Endodermal cell (in vitro differentiated cells): ENCODE data around the gene ZBTB47. TPM values are rescaled to one million over a fixed set of nuclear protein-coding genes. Genes with fewer than 3 reads are reported as not detected.
A peak's percentile ranks its signal among the peaks of the same experiment; 100 is the strongest.

Experiments used
- DNase-seq: peaks from one replicate; pipeline ENCODE4 v3.0.0-alpha.2; 2017
- H3K27ac ChIP-seq: 2 replicates; pipeline ENCODE4 v1.5.1; 2013; ENCODE audit warnings: mild to moderate bottlenecking, low read depth, low read length, moderate library complexity
- H3K27me3 ChIP-seq: 2 replicates; pipeline ENCODE4 v1.6.1; 2013; ENCODE audit warnings: mild to moderate bottlenecking, low read length, moderate library complexity; ENCODE audit not compliant: insufficient read depth, control insufficient read depth, poor library complexity, severe bottlenecking
- H3K36me3 ChIP-seq: 2 replicates; pipeline ENCODE4 v1.7.0; 2013; ENCODE audit warnings: mild to moderate bottlenecking, low read length, moderate library complexity; ENCODE audit not compliant: control insufficient read depth, insufficient read depth
- H3K4me1 ChIP-seq: one replicate; pipeline ENCODE4 v1.7.0; 2013; ENCODE audit warnings: low read length; ENCODE audit not compliant: control insufficient read depth, insufficient read depth
- H3K4me3 ChIP-seq: 2 replicates; pipeline ENCODE4 v1.5.1; 2013; ENCODE audit warnings: mild to moderate bottlenecking, low read length, moderate library complexity
- H3K9ac ChIP-seq: 2 replicates; pipeline ENCODE4 v1.6.1; 2013; ENCODE audit warnings: mild to moderate bottlenecking, low read length, moderate library complexity; ENCODE audit not compliant: poor library complexity, severe bottlenecking; ENCODE audit errors: extremely low read depth
- H3K9me3 ChIP-seq: 2 replicates; pipeline ENCODE4 v1.6.1; 2013; ENCODE audit warnings: mild to moderate bottlenecking, low read length, moderate library complexity; ENCODE audit not compliant: control insufficient read depth
- H3K27ac Mint-ChIP-seq: 2 replicates; pipeline ENCODE4 v1.8.0; 2020; ENCODE audit warnings: mixed read lengths
- H3K27me3 Mint-ChIP-seq: 2 replicates; pipeline ENCODE4 v1.8.0; 2021; ENCODE audit warnings: mild to moderate bottlenecking, mixed read lengths; ENCODE audit not compliant: insufficient read depth
- H3K36me3 Mint-ChIP-seq: 2 replicates; pipeline ENCODE4 v1.8.0; 2020; ENCODE audit warnings: low read depth, mixed read lengths
- H3K4me1 Mint-ChIP-seq: 2 replicates; pipeline ENCODE4 v1.8.0; 2020; ENCODE audit warnings: mixed read lengths
- H3K4me3 Mint-ChIP-seq: 2 replicates; pipeline ENCODE4 v1.8.0; 2020; ENCODE audit warnings: mild to moderate bottlenecking, moderate library complexity, mixed read lengths
- H3K9me3 Mint-ChIP-seq: 2 replicates; pipeline ENCODE4 v1.8.0; 2020; ENCODE audit warnings: mild to moderate bottlenecking, mixed read lengths
- WGBS, 2 experiments: methylation state at CpG; one replicate each; pipeline versions ENCODE4 v1.1.5 to v1.1.7; 2013; ENCODE audit warnings: missing lambda C conversion rate in 2 of 2, mixed read lengths in 1 of 2; ENCODE audit not compliant: insufficient coverage in 1 of 2, insufficient read length in 1 of 2; 5-methylcytosine and 5-hydroxymethylcytosine counted together
- total RNA-seq, 2 donors: library from RNA; stranded (reverse); fragmentation: NEBNext Ultra II Directional in 1 of 2; extraction: Animal tissue kit (Norgen Biotek cat#: 25700) in 1 of 2; gene quantifications; 2 replicates in 1 of 2; 3 replicates in 1 of 2; pipeline ENCODE4 v1.2.1, GENCODE V29; 2021
- TF ChIP-seq, protein P1 (sequence below): fragments of 200-600 bp; sonication (generic); conservative IDR thresholded peaks from 2 replicates; pipeline ENCODE4 v1.5.0; 2021; ENCODE audit warnings: antibody characterized with exemption, mild to moderate bottlenecking

ZBTB47 gene
- total RNA-seq, 2 donors from 2014 or later, result 4.6 to 7.2 TPM

DNA sequence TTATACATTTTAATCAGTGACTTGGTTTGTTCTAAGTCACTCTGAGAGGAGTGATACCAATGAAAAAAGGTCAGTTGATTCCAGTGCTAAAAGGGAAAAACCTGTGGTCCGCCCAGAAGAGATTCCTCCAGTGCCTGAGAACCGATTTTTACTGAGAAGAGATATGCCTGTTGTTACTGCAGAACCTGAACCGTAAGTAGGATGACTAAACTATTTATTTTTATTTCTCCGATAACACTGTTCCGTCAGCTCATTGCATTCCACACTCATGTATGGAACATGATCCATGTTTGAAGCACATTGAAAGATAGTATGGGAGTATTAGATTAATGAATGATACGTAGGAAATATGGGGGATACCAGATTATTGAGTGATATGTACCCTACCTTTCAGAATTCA lies 20.0 kb upstream of the ZBTB47 start:
- H3K4me1 ChIP-seq, result no peaks in the 10 kb centered on the region
- no peaks in the 10 kb centered on the region for H3K9me3 Mint-ChIP-seq
- H3K4me3 Mint-ChIP-seq, result no peak overlapping the region
- no peak overlapping the region for H3K9ac ChIP-seq
- H3K36me3 Mint-ChIP-seq, result peaks cover 55% of the 10 kb centered on the region
- no peaks in the 10 kb centered on the region for H3K27me3 Mint-ChIP-seq
- H3K4me1 Mint-ChIP-seq, result peaks cover 3% of the 10 kb centered on the region
- H3K4me3 ChIP-seq, result no peak overlapping the region
- 90 to 94% methylated on average over 5 to 6 of the region's 6 CpGs for WGBS, 2 experiments
- no peaks in the 10 kb centered on the region for H3K27me3 ChIP-seq
- H3K36me3 ChIP-seq, result peaks cover 98% of the 10 kb centered on the region
- no peak for DNase-seq
- no peak overlapping the region for H3K27ac ChIP-seq
- H3K27ac Mint-ChIP-seq, result no peak overlapping the region
- TF ChIP-seq, protein P1, sequence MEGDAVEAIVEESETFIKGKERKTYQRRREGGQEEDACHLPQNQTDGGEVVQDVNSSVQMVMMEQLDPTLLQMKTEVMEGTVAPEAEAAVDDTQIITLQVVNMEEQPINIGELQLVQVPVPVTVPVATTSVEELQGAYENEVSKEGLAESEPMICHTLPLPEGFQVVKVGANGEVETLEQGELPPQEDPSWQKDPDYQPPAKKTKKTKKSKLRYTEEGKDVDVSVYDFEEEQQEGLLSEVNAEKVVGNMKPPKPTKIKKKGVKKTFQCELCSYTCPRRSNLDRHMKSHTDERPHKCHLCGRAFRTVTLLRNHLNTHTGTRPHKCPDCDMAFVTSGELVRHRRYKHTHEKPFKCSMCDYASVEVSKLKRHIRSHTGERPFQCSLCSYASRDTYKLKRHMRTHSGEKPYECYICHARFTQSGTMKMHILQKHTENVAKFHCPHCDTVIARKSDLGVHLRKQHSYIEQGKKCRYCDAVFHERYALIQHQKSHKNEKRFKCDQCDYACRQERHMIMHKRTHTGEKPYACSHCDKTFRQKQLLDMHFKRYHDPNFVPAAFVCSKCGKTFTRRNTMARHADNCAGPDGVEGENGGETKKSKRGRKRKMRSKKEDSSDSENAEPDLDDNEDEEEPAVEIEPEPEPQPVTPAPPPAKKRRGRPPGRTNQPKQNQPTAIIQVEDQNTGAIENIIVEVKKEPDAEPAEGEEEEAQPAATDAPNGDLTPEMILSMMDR, result no peak
- H3K9me3 ChIP-seq, result no peaks in the 10 kb centered on the region

DNA sequence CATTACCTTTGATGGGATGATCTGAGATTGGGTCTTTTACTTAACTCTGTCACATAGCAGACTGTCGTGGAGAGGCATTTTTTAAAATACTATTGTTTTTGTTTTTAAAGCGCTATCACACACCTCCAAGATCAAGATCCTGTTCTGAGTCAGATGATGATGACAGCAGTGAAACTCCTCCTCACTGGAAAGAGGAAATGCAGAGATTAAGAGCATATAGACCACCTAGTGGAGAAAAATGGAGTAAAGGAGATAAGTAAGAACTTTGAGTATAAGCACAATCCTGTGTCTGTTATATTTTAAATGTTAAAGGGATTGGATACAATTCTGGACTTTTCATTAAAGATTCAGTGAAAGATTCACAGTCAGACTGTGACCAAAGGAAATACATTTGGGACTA lies 18.4 kb upstream of the ZBTB47 start:
- Histone ChIP-seq H3K9me3 (no peaks in the 10 kb centered on the region), H3K4me3 (no peak overlapping the region), H3K27me3 (no peaks in the 10 kb centered on the region), H3K27ac (no peak overlapping the region), H3K36me3 (peaks cover 99% of the 10 kb centered on the region), H3K4me1 (no peaks in the 10 kb centered on the region), H3K9ac (no peak overlapping the region)
- Mint-ChIP-seq H3K4me3 (no peak overlapping the region), H3K27ac (no peak overlapping the region), H3K9me3 (no peaks in the 10 kb centered on the region), H3K36me3 (peaks cover 50% of the 10 kb centered on the region), H3K4me1 (peaks cover 3% of the 10 kb centered on the region), H3K27me3 (no peaks in the 10 kb centered on the region)
- WGBS, 2 experiments, result 100% methylated on average over 1 to 2 of the region's 2 CpGs
- DNase-seq, result no peak
- TF ChIP-seq, protein P1, result peak; percentile 35

DNA sequence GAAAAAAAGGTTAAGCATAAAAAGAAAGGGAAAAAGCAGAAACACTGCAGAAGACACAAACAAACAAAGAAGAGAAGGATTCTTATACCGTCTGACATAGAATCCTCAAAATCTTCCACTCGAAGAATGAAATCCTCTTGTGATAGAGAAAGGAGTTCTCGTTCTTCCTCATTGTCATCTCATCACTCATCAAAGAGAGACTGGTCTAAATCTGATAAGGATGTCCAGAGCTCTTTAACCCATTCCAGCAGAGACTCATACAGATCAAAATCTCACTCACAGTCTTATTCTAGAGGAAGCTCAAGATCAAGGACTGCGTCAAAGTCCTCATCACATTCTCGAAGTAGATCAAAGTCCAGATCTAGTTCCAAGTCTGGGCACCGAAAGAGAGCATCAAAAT lies 16.5 kb upstream of the ZBTB47 start:
- Histone ChIP-seq H3K4me1 (no peaks in the 10 kb centered on the region), H3K27ac (no peak overlapping the region), H3K36me3 (peaks cover 97% of the 10 kb centered on the region), H3K4me3 (no peak overlapping the region), H3K9me3 (no peaks in the 10 kb centered on the region), H3K27me3 (no peaks in the 10 kb centered on the region), H3K9ac (no peak overlapping the region)
- Mint-ChIP-seq H3K36me3 (peaks cover 46% of the 10 kb centered on the region), H3K4me3 (no peak overlapping the region), H3K4me1 (no peaks in the 10 kb centered on the region), H3K27ac (no peak overlapping the region), H3K9me3 (no peaks in the 10 kb centered on the region), H3K27me3 (no peaks in the 10 kb centered on the region)
- DNase-seq, result no peak
- WGBS, 2 experiments, result 96 to 100% methylated on average over 4 to 6 of the region's 6 CpGs
- TF ChIP-seq, protein P1, result no peak
